GM19455 (cell line): Measurements from ENCODE around the gene ACP7.
"Not testable (repeated sequence)": the region's sequence is repeated elsewhere in the genome, so short reads cannot be mapped to it uniquely, and the experiment has no call there.

ENCODE experiments used
- ATAC-seq: cut with Tn5 transposase; IDR thresholded peaks from one replicate; pipeline ENCODE4 v1.9.1; 2021; ENCODE audit not compliant: unreplicated experiment

Gene ACP7

DNA sequence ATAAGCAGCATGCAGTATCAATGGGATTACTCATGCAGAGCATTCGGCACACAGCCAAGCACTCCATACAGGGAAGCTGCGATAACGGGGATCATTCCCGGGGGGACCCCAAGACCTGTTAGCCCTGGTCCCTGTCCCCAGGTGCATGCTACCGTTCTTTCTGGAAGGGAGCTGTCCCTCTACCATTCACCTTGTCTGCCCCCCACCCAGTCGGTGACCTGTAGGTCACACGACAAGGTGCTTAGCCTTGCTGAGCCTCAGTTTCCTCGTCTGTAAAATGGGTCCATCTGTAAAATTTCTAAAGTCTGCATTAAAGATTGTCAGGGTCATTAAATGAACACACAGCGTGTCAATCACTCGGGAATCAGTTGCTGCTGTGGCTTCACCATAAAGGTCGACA is 6.8 kb upstream of the ACP7 start:
- ATAC-seq = no peak

DNA sequence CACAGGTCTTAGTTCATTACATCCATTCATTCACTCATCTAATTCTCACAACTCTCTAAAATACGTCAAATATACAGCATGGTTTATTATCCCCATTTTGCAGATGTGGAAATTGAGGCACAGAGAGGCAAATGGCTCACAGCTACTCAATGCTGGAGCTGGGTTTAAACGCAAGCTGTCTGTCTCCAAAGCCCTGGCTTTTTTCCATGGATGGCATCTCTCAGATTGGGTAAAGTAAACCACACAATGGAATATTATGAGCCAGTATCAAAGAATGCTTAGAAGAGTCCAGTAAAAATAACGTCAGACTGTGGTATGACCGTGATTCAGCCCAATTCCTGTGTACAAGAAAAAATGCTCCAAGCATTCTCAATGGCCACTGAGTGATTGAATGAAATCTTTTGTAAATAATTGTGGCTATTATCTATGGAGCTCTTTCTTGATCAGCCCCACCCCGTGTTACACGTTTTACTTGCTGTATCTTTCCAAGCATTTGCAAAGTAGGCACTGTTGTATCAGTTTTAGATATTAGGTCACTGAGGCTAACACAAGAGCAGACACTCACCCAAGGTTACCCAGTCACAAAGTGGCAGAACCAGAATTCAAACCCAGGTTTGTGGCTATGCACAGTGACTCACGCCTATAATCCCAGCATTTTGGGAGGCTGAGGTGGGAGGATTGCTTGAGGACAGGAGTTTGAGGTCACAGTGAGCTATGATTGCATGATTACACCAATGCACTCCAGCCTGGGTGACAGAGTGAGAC is 5.5 kb upstream of the ACP7 start:
- no peak for ATAC-seq

DNA sequence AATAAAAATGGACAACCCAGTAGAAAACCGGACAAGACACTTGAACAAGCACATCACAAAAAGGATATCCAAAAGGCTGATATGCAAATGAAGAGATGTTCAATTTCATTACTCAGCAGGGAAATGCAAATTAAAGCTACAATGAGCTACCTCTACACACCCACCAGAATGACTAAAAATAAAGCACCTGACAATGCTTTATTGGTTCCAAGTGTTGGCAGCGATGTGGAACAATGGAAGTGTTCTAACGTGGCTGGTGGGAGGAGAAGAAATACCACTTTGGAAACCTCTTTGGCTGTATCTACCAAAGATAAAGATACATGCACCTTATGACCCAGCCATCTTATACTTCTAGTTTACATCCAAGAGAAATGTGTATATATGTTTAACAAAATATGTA is 3.7 kb upstream of the ACP7 start:
- ATAC-seq = no peak

DNA sequence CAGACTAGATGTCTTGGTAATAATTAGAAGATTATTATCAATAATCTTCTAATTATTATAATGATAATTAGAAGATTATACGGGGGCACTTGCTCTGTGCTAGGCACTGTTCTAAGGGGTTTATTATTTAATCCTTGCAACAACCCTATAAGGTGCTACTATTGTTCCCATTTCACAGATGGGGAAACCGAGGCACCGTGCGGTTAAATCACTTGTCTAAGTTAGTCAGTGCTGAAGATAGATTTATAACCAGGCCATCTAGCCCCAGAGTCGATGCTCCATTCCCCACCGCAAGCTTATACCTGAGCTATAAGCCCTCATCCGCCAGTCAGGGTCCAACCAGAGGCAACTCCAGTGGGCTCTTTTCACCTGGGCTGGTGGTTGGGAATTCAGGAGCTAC is 2.0 kb upstream of the ACP7 start:
- ATAC-seq = no peak

DNA sequence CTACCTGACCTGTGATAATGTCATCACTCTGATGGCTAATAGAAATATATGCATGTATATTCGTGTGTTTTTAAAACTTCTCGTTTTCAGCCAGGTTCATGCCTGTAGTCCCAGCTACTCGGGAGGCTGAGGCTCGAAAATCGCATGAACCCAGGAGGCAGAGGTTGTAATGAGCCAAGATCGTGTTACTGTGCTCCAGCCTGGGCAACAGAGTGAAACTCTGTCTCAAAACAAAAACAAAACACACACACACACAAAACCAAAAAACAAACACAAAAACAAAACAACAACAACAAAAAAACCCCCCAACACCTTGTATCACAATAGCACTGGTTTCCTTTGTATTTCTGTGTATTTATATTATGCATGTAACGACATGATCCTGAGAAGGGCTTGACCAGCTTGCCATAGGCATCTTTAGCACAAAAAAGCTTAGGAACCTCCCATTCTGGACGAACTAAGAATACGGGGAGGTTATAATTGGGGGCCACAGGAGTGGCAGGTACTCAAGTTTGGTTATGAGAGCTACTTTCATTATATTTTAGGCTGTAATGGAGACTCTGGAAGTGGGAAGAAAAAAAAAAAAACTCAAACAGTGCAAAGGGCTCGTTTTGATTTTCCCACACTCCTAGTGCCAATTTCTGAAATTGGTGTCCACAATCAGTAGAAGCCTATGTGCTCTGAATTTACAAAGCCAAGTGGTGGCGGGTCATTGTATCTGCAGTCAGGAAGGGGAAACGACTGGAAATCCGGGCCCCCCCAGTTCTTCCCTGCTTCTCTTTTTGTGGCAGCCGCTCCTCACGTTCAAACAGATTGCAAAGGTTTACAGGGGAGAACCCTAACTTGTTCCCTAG is 1.2 kb upstream of the ACP7 start:
- ATAC-seq = no peak

DNA sequence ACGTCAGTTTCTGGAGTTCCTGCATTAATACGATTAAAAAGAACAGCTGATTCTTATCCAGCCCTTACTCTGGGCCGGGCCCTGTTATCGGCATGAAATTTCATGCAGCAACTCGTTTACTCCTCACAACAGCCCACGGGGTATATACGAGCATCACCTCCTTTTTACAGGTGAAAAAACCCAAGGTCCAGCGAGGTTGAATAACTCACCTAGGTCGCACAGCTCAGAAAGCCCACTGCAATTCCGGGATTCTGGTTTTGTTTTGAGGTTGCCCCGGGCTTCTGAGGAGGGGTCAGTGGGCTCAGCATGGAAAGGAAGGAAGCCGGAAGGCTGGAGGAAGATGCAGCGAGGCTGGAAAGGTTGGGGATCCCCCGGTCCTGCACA is 577 bp upstream of the ACP7 start:
- ATAC-seq = no peak

DNA sequence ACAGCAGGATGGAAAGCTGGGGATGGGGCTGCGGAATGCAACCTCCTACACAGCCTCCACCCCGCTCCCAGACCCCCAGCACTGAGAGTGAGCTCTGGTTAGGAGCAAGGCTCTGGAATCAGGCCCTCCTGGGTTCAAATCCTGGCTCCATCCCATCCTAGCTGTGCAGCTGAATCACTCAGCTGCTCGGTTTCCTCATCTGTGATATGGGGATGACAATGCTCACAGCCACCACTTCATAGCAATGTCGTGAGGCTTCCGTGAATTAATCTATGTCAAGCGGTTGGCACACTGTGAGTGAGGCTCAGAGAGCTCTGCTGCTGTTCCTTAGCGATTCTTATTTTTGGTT is 538 bp downstream of the ACP7 start:
- ATAC-seq = no peak

DNA sequence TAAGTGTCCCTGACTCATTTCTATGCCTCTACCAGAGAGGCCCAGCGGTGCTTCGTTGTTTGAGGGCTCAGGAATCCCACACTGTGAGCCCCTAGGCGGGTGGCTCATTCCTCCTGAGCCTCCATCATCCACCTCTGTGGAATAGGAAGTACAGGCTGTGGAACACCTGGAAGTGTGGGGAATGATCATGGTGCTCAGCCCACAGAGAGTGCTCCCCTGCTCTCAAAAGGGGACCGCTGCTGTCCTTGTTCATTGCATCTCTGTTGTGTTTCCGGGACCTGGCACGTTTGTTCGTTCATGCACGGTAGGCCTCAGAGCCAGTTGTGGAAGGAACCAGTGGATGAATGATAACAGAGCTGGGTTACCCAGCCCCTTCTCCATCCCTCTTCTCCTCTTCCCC is 1.2 kb downstream of the ACP7 start:
- ATAC-seq = no peak

DNA sequence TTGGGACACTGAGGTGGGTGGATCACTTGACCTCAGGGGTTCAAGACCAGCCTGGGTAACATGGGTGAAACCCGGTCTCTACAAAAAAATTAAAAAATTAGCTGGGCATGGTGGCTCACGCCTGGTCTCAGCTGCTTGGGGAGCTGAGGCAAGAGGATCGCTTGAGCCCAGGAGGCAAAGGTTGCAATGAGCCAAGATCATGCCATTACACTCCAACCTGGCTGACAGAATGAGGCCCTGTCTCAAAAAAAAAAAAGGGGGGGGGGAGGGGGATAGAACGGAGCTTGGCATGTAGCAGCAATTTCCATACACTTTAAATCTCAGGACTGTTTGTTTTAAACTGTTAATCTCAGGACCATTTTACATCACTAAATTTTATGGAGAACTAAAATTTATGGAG is 2.2 kb downstream of the ACP7 start:
- no peak for ATAC-seq

DNA sequence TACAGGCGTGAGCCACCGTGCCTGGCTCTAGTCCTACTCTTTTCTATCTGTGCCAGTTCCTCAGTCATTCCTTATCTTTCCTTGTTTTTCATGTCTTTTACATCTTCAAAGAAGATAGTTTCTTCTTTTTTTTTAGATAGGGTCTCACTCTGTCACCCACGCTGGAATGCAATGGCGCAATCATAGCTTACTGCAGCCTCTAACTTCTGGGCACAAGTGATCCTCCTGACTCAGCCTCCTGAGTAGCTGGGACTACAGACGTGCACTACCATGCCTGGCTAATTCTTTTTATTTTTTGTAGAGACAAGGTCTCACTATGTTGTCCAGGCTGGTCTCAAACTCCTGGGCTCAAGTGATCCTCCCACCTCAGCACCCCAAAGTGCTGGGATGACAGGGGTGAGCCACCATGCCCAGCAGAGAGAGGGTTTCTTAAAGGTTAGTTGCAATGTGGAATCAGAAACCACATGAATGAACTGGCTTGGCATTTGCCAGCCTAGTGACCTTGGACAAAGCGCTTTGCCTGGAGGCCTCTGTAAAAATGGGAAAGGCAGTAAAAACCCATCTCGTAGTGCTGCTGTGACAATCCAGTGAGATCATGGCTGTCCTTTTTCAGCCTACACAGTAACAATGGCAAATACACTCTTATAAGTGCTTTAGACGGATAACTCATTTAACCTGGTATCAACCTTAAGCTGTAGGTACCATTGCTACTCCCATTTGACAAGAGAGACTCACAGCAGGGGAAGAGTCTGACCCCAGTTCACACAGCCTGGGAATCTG is 3.9 kb downstream of the ACP7 start:
- no peak for ATAC-seq

DNA sequence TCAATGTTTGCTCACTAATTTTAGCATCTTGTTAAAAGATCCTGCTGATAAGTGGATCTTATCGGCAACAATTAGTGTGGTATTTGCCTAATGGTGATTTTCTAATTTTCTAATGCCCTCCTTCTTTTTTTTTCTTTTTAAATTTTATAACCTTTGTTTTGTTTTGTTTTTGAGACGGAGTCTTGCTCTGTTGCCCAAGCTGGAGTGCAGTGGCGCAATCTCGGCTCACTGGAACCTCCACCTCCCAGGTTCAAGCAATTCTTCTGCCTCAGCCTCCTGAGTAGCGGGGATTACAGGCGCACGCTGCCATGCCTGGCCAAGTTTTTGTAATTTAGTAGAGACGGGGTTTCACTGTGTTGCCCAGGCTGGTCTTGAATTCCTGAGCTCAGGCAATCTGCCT is 5.8 kb downstream of the ACP7 start:
- not testable (repeated sequence) for ATAC-seq

DNA sequence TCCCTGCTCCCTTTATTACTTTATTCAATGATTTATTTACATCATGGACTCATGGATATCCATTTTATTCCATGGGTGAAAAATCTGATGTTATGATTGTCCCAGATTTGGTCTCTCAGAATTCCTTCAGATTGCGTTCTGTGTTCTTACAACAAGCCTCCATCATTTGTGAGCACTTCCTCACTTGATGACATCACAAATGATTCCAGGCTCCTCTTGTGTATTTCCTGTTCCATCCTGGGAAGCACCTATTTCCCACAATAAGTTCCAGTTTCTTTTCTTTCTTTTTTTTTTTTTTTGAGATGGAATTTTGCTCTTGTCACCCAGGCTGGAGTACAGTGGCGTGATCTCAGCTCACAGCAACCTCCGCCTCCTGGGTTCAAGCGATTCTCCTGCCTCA is 6.7 kb downstream of the ACP7 start:
- no peak for ATAC-seq

DNA sequence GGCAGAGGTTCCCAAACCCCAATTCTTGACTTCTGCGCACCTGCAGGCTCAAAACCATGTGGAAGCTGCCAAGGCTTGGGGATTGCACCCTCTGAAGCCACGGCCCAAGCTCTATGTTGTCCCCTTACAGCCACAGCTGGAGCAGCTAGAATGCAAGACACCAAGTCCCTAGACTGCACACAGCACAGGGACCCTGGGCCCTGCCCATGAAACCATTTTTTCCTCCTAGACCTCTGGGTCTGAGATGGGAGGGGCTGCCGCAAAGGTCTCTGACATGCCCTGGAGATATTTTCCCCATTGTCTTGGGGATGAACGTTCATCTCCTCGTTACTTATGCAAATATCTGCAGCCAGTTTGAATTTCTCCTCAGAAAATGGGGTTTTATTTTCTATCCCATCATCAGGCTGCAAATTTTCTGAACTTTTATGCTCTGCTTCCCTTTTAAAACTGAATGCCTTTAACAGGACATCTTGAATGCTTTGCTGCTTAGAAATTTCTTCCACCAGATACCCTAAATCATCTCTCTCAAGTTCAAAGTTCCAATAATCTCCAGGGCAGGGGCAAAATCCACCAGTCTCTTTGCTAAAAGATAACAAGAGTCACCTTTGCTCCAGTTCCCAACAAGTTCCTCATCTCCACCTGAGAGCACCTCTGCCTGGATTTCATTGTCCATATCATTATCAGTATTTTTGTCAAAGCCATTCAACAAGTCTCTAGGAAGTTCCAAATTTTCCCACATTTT is 11.8 kb downstream of the ACP7 start:
- not testable (repeated sequence) for ATAC-seq

DNA sequence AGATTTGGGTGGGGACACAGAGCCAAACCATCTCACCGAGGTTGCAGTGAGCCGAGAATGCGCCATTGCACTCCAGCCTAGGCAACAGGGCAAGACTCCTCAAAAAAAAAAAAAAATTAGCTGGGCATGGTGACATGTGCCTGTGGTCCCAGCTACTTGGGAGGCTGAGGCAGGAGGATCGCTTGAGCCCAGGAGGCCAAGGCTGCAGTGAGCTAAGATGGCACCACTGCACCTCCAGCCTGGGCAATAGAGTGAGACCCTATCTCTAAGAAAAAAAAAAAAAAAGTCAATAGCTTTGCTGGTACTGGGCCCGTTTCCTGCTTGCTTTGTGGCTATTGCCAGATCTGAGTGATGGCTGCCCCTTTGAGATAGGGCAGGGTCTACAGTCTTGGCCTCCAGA is 13.1 kb downstream of the ACP7 start:
- no peak for ATAC-seq

DNA sequence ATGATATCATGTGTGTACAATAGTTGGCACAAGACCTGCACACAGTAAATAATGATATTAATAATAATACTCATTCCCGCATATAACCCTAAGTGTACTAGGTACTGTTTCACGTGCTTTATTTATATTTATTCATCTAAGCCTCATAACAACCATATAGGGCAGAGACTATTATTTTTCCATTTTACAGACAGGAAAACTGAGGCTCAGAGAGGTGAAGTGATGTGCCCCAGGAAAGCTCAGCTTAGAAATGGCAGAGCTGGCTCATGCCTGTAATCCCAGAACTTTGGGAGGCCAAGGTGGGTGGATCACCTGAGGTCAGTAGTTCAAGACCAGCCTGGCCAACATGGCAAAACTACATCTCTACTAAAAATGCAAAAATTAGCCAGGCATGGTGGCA is 13.6 kb downstream of the ACP7 start:
- ATAC-seq = no peak

DNA sequence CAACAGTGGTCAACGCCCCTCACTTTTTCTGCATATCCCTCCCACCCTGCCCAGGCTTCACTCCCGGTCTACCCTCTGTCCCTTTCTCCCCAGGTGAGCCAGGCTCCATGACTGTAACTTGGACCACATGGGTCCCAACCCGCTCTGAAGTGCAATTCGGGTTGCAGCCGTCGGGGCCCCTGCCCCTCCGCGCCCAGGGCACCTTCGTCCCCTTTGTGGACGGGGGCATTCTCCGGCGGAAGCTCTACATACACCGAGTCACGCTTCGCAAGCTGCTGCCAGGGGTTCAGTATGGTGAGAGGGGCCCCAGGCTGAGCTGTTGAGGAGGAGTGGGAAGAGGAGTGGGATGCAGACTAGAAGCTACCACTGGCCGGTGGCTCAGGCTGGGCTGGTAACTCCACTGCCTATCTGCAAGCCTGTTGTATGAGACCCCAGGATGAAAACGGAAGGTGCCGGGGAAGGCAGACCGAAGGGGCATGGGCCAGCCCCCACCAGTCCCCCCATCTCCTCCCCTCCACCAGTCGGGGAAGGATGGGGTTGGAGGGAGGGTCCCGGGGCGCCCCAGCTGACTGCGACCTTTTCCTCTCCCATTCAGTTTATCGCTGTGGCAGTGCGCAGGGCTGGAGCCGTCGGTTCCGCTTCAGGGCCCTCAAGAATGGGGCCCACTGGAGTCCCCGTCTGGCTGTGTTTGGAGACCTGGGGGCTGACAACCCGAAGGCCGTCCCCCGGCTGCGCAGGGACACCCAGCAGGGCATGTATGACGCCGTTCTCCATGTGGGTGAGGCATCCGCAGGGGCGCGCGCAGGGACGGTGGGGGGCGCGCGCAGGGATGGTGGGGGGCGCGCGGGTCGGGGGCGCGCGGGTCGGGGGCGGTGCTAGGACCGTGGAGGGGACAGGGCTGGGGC is 14.4 kb downstream of the ACP7 start:
- no peak for ATAC-seq

DNA sequence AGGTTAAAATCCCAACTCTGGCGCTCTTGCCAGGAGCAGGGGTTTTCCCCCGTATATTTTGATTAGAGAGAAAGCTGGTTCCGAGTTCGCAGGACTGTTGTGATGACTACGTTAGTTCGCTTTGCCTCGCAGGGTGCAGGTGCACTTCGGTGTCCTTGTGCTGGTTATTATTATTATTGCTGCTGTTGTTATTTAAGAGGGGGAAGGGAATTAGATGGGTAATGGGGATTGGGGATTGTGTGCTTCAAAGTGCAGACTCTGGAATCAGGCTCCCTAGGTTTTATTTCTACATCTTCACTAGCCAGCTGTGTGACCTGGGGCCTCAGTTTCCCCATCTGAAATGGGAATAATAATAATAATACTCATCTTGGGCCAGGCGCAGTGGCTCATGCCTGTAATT is 15.2 kb downstream of the ACP7 start:
- no peak for ATAC-seq

DNA sequence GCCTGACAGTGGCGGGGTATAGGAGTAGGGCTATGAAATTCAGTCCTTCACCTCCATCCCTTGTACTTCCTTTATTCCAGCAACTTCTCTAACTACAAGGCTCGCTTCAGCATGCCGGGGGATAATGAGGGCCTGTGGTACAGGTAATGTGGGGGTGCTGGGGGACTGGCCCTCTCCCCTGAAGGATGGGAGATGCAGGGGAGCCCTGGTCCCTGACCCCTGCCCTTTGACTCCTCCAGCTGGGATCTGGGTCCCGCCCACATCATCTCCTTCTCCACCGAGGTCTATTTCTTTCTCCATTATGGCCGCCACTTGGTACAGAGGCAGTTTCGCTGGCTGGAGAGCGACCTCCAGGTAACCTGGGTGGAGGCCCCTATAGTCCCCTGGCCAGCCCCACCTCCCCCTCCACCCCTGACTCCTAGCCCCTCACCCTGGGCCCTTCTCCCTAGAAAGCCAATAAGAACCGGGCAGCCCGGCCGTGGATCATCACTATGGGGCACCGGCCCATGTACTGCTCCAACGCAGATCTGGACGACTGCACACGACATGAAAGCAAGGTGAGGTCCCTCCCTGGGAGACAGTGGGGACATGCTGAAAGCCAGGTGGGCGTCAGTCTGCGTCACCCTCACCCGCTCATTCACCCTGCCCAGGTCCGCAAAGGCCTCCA is 16.5 kb downstream of the ACP7 start:
- no peak for ATAC-seq

DNA sequence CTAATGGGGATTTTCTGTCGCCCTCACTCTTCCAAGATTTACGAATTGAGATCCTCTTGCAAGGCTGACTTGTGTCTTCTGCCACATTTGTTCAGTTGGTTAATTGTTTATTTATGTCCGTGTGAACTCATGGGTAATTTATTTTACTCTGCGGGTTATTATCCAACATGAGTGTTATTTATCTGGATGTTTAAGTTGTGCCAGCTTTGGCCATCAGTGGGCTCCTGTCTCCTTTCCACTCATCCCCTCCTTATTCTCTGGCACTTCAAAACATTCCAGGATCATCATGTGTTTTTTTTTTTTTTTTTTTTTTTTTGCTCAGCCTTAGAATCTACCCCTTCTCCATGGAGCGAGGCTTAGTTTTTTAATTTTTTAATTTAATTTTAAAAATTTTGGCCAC is 19.0 kb downstream of the ACP7 start:
- ATAC-seq = no peak

DNA sequence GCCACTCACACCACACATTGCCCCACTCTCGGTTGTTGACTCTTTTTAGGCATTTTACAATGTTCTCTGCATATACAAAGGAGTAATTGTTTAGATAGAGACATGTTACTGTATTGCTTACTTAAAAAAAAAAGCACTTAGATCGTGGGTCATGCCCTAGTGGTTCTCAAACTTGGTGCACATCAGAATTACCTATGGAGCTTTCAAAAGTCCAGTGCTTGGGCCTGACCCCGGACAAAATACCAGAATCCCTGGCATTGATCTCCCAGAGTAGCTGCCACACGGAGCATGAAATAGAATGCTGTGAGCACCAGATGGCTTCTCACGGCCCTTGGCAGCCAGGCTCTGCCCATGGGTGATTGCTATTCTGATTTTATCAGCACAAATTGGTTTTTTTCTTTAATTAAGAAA is 20.0 kb downstream of the ACP7 start:
- no peak for ATAC-seq
